ENCODE results near the gene CHMP5.

The CHMP5 gene

DNA sequence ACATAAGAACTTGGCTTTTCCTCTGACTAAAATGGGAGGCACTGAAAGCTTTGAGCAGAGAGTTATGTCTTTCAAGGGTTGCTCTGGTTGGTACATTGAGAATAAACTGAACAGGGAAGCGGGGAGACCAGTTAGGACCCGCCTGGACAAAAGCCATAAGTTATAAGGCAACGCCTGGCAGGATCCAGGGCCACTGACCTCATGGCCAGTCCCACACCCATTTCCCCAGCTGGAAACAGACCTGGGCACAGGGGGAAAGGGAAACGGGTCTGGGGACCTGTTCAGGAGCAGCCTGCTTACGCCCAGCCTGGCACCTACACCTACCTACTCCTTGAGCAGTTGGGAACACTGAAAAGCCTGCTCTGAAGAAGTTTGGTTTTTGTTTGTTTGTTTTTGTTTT, 23.6 kb upstream of the CHMP5 start:
- TF ChIP-seq, protein P1, sequence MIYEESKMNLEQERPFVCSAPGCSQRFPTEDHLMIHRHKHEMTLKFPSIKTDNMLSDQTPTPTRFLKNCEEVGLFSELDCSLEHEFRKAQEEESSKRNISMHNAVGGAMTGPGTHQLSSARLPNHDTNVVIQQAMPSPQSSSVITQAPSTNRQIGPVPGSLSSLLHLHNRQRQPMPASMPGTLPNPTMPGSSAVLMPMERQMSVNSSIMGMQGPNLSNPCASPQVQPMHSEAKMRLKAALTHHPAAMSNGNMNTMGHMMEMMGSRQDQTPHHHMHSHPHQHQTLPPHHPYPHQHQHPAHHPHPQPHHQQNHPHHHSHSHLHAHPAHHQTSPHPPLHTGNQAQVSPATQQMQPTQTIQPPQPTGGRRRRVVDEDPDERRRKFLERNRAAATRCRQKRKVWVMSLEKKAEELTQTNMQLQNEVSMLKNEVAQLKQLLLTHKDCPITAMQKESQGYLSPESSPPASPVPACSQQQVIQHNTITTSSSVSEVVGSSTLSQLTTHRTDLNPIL (CRISPR knock-in tag; IDR thresholded peaks at IDR 0.05; ENCODE audit: low read depth): no peak
- TF ChIP-seq TOX (CRISPR knock-in tag; IDR thresholded peaks at IDR 0.05; ENCODE audit: borderline replicate concordance) (no peak), TCF4 (CRISPR knock-in tag; IDR thresholded peaks at IDR 0.05; ENCODE audit: borderline replicate concordance) (no peak), ZFP30 (CRISPR knock-in tag; IDR thresholded peaks at IDR 0.05) (no peak), ARNTL (CRISPR knock-in tag; IDR thresholded peaks at IDR 0.05; ENCODE audit: borderline replicate concordance, low read depth) (no peak), SNAI2 (CRISPR knock-in tag; IDR thresholded peaks at IDR 0.05) (no peak)
- no peak for ATAC-seq

DNA sequence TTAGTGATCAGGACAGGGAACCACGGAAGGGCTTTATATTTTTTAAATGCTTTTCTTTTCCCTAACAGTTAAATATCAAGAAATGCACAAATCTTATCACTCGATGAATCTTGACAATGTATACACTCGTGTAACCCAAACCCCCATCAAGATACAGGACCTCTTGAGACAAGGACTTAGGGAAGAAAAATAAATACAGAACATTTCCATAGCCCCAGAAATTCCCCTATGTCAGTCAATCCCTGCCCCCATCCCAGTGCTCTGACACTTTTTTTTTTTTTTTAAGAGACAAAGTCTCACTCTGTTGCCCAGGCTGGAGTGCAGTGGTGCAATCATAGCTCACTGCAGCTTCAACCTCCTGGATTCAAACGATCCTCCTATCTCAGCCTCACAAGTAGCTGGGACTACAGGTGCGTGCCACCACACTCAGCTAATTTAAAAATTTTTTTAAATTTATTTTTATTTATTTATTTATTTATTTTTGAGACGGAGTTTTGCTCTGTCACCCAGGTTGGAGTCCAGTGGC, 22.2 kb upstream of the CHMP5 start:
- no peak for TF ChIP-seq ZFP30 (CRISPR knock-in tag; IDR thresholded peaks at IDR 0.05)
- no peak for TF ChIP-seq GLIS3 (CRISPR knock-in tag; IDR thresholded peaks at IDR 0.05)

DNA sequence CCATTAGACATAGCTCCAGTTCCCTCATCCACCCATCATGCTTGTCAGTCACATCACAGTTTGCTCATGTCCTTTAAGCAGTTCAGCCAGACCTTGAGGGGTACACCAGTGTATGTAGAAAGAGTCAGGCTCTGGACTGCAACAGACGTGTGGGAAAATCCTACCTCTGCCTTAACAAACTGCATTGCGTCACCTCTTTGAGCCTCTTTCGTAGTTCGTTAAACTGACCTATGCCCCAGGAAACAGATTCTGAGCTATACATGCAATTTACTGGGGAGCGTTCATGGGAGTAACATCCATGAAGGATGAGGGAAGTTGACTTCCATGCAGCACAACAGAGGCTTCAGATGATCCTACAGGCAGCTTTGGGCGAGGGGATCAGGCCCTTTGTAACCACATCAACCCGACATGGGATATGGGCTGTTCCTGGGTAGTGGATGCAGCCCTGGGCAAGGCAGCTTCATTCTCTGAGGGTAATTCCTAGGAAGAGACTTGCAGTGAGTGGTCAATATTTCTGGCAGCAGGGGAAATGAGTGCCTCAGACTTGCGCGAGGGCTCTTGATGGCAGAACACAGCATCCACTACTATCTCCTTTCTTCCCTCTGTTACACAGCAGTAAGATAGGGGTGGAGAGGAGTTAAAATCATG, 20.6 kb upstream of the CHMP5 start:
- TF ChIP-seq, protein P2, sequence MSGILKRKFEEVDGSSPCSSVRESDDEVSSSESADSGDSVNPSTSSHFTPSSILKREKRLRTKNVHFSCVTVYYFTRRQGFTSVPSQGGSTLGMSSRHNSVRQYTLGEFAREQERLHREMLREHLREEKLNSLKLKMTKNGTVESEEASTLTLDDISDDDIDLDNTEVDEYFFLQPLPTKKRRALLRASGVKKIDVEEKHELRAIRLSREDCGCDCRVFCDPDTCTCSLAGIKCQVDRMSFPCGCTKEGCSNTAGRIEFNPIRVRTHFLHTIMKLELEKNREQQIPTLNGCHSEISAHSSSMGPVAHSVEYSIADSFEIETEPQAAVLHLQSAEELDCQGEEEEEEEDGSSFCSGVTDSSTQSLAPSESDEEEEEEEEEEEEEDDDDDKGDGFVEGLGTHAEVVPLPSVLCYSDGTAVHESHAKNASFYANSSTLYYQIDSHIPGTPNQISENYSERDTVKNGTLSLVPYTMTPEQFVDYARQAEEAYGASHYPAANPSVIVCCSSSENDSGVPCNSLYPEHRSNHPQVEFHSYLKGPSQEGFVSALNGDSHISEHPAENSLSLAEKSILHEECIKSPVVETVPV (CRISPR knock-in tag; IDR thresholded peaks at IDR 0.05): no peak
- TF ChIP-seq ISL1 (CRISPR knock-in tag; IDR thresholded peaks at IDR 0.05) (no peak), ZFP3 (CRISPR knock-in tag; IDR thresholded peaks at IDR 0.05) (no peak), ZFP30 (CRISPR knock-in tag; IDR thresholded peaks at IDR 0.05) (no peak), CSDC2 (CRISPR knock-in tag; IDR thresholded peaks at IDR 0.05) (no peak), TOX (CRISPR knock-in tag; IDR thresholded peaks at IDR 0.05; ENCODE audit: borderline replicate concordance) (no peak), ARNTL (CRISPR knock-in tag; IDR thresholded peaks at IDR 0.05; ENCODE audit: borderline replicate concordance, low read depth) (no peak), PPARA (CRISPR knock-in tag; IDR thresholded peaks at IDR 0.05; ENCODE audit: borderline replicate concordance) (no peak)
- TF ChIP-seq, protein P3, sequence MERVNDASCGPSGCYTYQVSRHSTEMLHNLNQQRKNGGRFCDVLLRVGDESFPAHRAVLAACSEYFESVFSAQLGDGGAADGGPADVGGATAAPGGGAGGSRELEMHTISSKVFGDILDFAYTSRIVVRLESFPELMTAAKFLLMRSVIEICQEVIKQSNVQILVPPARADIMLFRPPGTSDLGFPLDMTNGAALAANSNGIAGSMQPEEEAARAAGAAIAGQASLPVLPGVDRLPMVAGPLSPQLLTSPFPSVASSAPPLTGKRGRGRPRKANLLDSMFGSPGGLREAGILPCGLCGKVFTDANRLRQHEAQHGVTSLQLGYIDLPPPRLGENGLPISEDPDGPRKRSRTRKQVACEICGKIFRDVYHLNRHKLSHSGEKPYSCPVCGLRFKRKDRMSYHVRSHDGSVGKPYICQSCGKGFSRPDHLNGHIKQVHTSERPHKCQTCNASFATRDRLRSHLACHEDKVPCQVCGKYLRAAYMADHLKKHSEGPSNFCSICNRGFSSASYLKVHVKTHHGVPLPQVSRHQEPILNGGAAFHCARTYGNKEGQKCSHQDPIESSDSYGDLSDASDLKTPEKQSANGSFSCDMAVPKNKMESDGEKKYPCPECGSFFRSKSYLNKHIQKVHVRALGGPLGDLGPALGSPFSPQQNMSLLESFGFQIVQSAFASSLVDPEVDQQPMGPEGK (CRISPR knock-in tag; IDR thresholded peaks at IDR 0.05; ENCODE audit: borderline replicate concordance): no peak
- no peak for ATAC-seq

More for the DNA sequence above, 22.2 kb upstream of the CHMP5 start:
- no peak for ATAC-seq

DNA sequence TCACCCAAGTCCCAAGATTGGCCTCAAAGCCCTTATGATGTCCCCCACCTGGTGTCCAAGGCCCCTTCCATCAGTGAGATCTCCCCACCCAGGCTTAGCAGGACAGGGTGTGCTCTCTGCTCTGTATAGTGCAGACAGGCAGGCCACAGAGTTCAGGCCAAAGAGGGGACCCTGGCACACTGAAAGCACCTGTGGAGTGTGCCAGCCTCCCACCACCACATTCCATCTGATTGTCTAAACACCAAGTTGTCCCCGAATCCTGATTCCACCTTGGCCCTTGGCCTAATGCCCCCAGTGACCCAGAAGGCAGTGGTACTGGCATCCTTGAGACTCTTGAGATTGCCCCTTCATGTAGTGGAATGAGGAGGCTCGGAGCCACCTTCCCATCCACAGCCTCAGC, 19.5 kb upstream of the CHMP5 start:
- TF ChIP-seq SNAI2 (CRISPR knock-in tag; IDR thresholded peaks at IDR 0.05): no peak
- TF ChIP-seq ZNF8 (CRISPR knock-in tag; IDR thresholded peaks at IDR 0.05): no peak
- TF ChIP-seq PPARA (CRISPR knock-in tag; IDR thresholded peaks at IDR 0.05; ENCODE audit: borderline replicate concordance): no peak
- TF ChIP-seq, protein P4, sequence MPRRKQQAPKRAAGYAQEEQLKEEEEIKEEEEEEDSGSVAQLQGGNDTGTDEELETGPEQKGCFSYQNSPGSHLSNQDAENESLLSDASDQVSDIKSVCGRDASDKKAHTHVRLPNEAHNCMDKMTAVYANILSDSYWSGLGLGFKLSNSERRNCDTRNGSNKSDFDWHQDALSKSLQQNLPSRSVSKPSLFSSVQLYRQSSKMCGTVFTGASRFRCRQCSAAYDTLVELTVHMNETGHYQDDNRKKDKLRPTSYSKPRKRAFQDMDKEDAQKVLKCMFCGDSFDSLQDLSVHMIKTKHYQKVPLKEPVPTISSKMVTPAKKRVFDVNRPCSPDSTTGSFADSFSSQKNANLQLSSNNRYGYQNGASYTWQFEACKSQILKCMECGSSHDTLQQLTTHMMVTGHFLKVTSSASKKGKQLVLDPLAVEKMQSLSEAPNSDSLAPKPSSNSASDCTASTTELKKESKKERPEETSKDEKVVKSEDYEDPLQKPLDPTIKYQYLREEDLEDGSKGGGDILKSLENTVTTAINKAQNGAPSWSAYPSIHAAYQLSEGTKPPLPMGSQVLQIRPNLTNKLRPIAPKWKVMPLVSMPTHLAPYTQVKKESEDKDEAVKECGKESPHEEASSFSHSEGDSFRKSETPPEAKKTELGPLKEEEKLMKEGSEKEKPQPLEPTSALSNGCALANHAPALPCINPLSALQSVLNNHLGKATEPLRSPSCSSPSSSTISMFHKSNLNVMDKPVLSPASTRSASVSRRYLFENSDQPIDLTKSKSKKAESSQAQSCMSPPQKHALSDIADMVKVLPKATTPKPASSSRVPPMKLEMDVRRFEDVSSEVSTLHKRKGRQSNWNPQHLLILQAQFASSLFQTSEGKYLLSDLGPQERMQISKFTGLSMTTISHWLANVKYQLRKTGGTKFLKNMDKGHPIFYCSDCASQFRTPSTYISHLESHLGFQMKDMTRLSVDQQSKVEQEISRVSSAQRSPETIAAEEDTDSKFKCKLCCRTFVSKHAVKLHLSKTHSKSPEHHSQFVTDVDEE (CRISPR knock-in tag; IDR thresholded peaks at IDR 0.05): no peak
- TF ChIP-seq TOX (CRISPR knock-in tag; IDR thresholded peaks at IDR 0.05; ENCODE audit: borderline replicate concordance): no peak
- no peak for TF ChIP-seq RARB (CRISPR knock-in tag; IDR thresholded peaks at IDR 0.05)
- no peak for TF ChIP-seq OSR1 (CRISPR knock-in tag; IDR thresholded peaks at IDR 0.05)
- TF ChIP-seq ZNF565 (CRISPR knock-in tag; conservative IDR thresholded peaks at IDR 0.05; ENCODE audit: low read depth): no peak
- TF ChIP-seq ISL1 (CRISPR knock-in tag; IDR thresholded peaks at IDR 0.05): no peak
- TF ChIP-seq BACH2 (CRISPR knock-in tag; IDR thresholded peaks at IDR 0.05; ENCODE audit: borderline replicate concordance): no peak
- TF ChIP-seq ZC3H10 (CRISPR knock-in tag; IDR thresholded peaks at IDR 0.05): no peak
- TF ChIP-seq ESRRG (CRISPR knock-in tag; IDR thresholded peaks at IDR 0.05): no peak
- ATAC-seq: no peak
